H1 (cell line): Measurements from ENCODE around the gene HLF.

Experiments
- EGR1 ChIP-seq: IDR thresholded peaks from 2 replicates; pipeline ENCODE4 v1.6.1; 2011; ENCODE audit warnings: low read depth, low read length, borderline replicate concordance
- EZH2 ChIP-seq: fragments of 200-600 bp; sonication (generic); IDR thresholded peaks from 2 replicates; pipeline ENCODE4 v1.7.1; 2012; ENCODE audit warnings: low read depth, mild to moderate bottlenecking, moderate library complexity, low read length, inconsistent platforms; ENCODE audit not compliant: severe bottlenecking
- FOSL1 ChIP-seq: IDR thresholded peaks from 2 replicates; pipeline ENCODE4 v1.6.1; 2011; ENCODE audit warnings: mild to moderate bottlenecking, low read depth, low read length, moderate library complexity; ENCODE audit not compliant: insufficient read depth
- RFX5 ChIP-seq: IDR thresholded peaks from 2 replicates; pipeline ENCODE4 v1.6.1; 2011; ENCODE audit warnings: low read depth, low read length, improper control_type of control experiment, borderline replicate concordance
- TCF12 ChIP-seq: IDR thresholded peaks from 2 replicates; pipeline ENCODE4 v1.6.1; 2011; ENCODE audit warnings: low read depth, mild to moderate bottlenecking, low read length
- TF ChIP-seq, protein P1 (sequence below), 3 experiments: IDR thresholded peaks; 1 replicate in 2 of 3; 2 replicates in 1 of 3; pipeline versions ENCODE4 v1.5.1 to v1.6.1; 2011; ENCODE audit warnings: low read length in 3 of 3, mild to moderate bottlenecking in 3 of 3, inconsistent platforms in 2 of 3, low read depth in 1 of 3, moderate library complexity in 1 of 3; ENCODE audit not compliant: insufficient read depth in 1 of 3; ENCODE audit errors: control extremely low read depth in 1 of 3

DNA sequence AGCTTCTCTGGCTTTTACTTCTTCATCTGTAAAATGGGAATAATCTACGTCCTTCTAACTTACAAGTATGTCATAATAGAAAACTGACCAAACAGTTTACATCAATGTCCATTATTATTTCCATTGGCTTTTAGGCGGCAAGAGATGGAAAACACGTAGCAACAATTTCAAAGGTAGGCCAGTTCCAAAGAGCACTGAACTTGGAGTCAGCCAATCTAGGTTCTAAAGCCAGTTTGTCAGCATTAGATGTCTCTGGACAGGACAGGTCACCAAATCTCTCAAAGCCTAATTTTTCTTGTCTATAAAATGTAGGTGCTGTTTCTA is 17.6 kb downstream of the HLF start:
- TF ChIP-seq, protein P1, sequence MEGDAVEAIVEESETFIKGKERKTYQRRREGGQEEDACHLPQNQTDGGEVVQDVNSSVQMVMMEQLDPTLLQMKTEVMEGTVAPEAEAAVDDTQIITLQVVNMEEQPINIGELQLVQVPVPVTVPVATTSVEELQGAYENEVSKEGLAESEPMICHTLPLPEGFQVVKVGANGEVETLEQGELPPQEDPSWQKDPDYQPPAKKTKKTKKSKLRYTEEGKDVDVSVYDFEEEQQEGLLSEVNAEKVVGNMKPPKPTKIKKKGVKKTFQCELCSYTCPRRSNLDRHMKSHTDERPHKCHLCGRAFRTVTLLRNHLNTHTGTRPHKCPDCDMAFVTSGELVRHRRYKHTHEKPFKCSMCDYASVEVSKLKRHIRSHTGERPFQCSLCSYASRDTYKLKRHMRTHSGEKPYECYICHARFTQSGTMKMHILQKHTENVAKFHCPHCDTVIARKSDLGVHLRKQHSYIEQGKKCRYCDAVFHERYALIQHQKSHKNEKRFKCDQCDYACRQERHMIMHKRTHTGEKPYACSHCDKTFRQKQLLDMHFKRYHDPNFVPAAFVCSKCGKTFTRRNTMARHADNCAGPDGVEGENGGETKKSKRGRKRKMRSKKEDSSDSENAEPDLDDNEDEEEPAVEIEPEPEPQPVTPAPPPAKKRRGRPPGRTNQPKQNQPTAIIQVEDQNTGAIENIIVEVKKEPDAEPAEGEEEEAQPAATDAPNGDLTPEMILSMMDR (IDR thresholded peaks at IDR 0.05; ENCODE audit: control extremely low read depth in 1 of 3, insufficient read depth in 1 of 3, low read depth in 1 of 3, low read length in 3 of 3): no peak
- TF ChIP-seq EGR1 (no peak), RFX5 (no peak), FOSL1 (no peak), TCF12 (no peak), EZH2 (no peak)
